Aorta (tissue), 5 donors: ENCODE measurements around the gene SMAD6. TPM values are rescaled to one million over a fixed set of nuclear protein-coding genes. Genes with fewer than 3 reads are reported as not detected.

ENCODE experiments used
- ATAC-seq: fragments of 200-7000 bp; cut with Tn5 transposase; one replicate; pipeline ENCODE4 v1.9.1; 2022; ENCODE audit warnings: moderate library complexity; ENCODE audit not compliant: low FRiP score
- DNase-seq, 2 donors: peaks; one replicate each; pipeline ENCODE4 v3.0.0-alpha.2; 2020
- H3K27ac ChIP-seq, 2 donors: one replicate each; pipeline ENCODE4 v1.5.1; 2013; ENCODE audit warnings: low read length in 2 of 2, mild to moderate bottlenecking in 2 of 2, moderate library complexity in 2 of 2, control low read depth in 1 of 2, inconsistent platforms in 1 of 2, low read depth in 1 of 2
- H3K27me3 ChIP-seq, 2 donors: one replicate each; pipeline ENCODE4 v1.6.1; 2013; ENCODE audit warnings: control low read depth in 1 of 2, low read length in 1 of 2, mild to moderate bottlenecking in 1 of 2, moderate library complexity in 1 of 2; ENCODE audit not compliant: insufficient read depth in 2 of 2, control insufficient read depth in 1 of 2
- H3K36me3 ChIP-seq, 2 donors: one replicate each; pipeline ENCODE4 v1.6.1; 2013; ENCODE audit warnings: control low read depth in 1 of 2, low read length in 1 of 2, mild to moderate bottlenecking in 1 of 2; ENCODE audit not compliant: insufficient read depth in 2 of 2, control insufficient read depth in 1 of 2
- H3K4me1 ChIP-seq, 2 donors: one replicate each; pipeline ENCODE4 v1.6.1; 2013; ENCODE audit warnings: low read length in 2 of 2, control low read depth in 1 of 2, mild to moderate bottlenecking in 1 of 2, moderate library complexity in 1 of 2; ENCODE audit not compliant: insufficient read depth in 2 of 2, control insufficient read depth in 1 of 2
- H3K4me3 ChIP-seq, 2 donors: one replicate each; pipeline ENCODE4 v1.5.1; 2013; ENCODE audit warnings: low read length in 2 of 2, control low read depth in 1 of 2, mild to moderate bottlenecking in 1 of 2
- H3K9me3 ChIP-seq: one replicate; pipeline ENCODE4 v1.6.1; 2013; ENCODE audit warnings: mild to moderate bottlenecking, low read length; ENCODE audit not compliant: control insufficient read depth
- WGBS, 2 donors: extraction: QIAGEN DNeasy Blood & Tissue Kit; methylation state at CpG; one replicate each; pipeline ENCODE4 v1.1.7; 2013; 5-methylcytosine and 5-hydroxymethylcytosine counted together
- intact Hi-C, 2 donors: fragments of 100-400 bp; cut with DNase I; formaldehyde crosslinking; loops; one replicate each; pipeline versions ENCODE4 v1.14.2 to v1.15.0; 2022
- polyA plus RNA-seq, 2 donors: library from polyadenylated mRNA; stranded (reverse); fragments of 200-250 nt; gene quantifications; one replicate each; pipeline ENCODE4 v1.2.3, GENCODE V29; 2013
- total RNA-seq, 2 donors: library from RNA; stranded (reverse); fragmentation: NEBNext Ultra II Directional; extraction: Animal tissue kit (Norgen Biotek cat#: 25700); gene quantifications; one replicate each; pipeline ENCODE4 v1.2.1, GENCODE V29; 2021
- donor health status: healthy with polysubstance abuse.
- donor health status: Bipolar disorder and iron deficiency.
- donor health status: DM: no; HTN: no; CAD: no.
- donor health status: DM: no; HTN: no; CAD: no.
- donor health status: DM: yes; HTN: yes; CAD: no.

SMAD6 gene
- total and polyA plus RNA-seq, 4 donors, result 7.1 to 92.0 (median 24.5) TPM

DNA sequence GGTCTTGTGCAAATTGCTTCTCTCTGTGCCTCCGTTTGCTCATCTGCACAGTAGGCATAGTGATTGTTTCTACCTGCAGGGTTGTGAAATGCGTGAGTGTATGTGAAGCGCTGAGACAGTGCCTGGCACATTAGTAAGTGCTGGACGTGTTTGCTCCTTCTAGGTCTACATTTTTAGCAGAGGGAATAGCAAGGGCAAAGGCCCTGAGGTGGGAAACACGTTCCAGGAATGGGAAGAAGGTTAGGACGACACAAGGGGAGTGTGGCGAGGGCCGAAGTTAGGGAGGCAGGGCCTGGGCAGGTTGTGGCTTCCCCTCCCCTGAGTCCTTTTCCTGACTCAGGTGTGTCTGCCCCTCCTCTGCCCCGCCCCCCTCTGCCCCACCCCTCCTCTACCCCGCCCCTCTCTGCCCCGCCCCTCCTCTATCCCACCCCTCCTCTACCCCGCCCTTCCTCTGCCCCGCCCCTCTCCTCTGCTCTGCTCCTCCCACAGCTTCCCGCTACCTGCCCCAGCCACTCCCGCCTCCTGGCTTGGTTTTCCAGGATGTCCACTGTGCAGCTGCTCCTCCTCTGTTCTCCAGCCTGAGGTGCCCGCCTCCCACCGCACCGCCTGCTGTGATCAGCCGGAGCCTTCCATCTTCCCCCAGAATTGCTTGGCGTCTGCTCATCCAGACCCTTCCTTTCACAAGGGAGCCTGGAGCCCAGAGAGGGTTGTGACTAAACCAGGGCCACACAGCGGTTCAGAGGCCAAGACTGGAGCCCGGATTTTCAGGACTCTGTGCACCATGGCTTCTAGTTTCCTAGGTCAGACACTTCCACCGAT, 31.1 kb upstream of the SMAD6 start:
- WGBS, 2 donors, result 66 to 72% methylated on average over 17 to 22 of the region's 23 CpGs
- Histone ChIP-seq H3K27ac (no peak overlapping the region), H3K36me3 (no peaks in the 10 kb centered on the region), H3K9me3 (no peaks in the 10 kb centered on the region), H3K4me1 (no peaks in the 10 kb centered on the region), H3K27me3 (no peaks in the 10 kb centered on the region), H3K4me3 (no peak overlapping the region)
- DNase-seq (no peak), ATAC-seq (no peak)
- intact Hi-C loops, result no loop called here

DNA sequence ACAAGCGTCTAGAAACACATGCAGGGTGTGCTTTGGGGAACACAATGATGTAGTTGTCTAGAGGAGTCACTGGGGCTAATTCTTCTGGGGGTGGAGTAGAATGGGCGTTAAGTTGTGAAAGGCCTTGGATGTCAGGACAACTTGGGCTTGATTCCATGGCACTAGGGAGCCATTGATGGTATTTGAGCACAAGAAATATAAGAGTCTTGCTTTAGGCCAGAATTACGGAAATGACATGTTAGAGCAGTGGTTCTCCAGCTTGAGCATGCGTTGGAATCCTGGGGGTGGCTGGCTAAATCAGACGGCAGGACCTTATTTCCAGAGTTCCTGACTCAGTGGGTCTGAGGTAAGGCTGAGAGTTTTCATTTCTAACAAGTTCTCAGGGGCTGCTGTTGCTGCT, 29.2 kb upstream of the SMAD6 start:
- 75 to 89% methylated on average over 5 of the region's 5 CpGs for WGBS, 2 donors
- Histone ChIP-seq H3K9me3 (no peaks in the 10 kb centered on the region), H3K4me1 (no peaks in the 10 kb centered on the region), H3K27me3 (no peaks in the 10 kb centered on the region), H3K27ac (no peak overlapping the region), H3K4me3 (no peak overlapping the region), H3K36me3 (no peaks in the 10 kb centered on the region)
- no peak for DNase-seq
- no peak for ATAC-seq
- intact Hi-C loops, result no loop called here

- intact Hi-C loops, result no loop called here
- no peak for ATAC-seq
- Histone ChIP-seq H3K36me3 (no peaks in the 10 kb centered on the region), H3K9me3 (no peaks in the 10 kb centered on the region), H3K27me3 (no peaks in the 10 kb centered on the region), H3K4me1 (no peaks in the 10 kb centered on the region), H3K4me3 (no peak overlapping the region), H3K27ac (no peak overlapping the region)
- peak in 1 of 2 donors; percentile 63 for DNase-seq
- WGBS, 2 donors, result 76 to 77% methylated on average over 27 of the region's 27 CpGs
Measured at GRCh38 chr15:66673410-66674322, 28.4 kb upstream of the SMAD6 start.

GRCh38 chr15:66674756-66675155, 27.3 kb upstream of the SMAD6 start:
- 77 to 87% methylated on average over 4 of the region's 4 CpGs for WGBS, 2 donors
- H3K4me1 ChIP-seq, result no peaks in the 10 kb centered on the region
- no peaks in the 10 kb centered on the region for H3K9me3 ChIP-seq
- no peak overlapping the region for H3K4me3 ChIP-seq
- H3K36me3 ChIP-seq, result no peaks in the 10 kb centered on the region
- no peak overlapping the region for H3K27ac ChIP-seq
- ATAC-seq (no peak), DNase-seq (no peak)
- intact Hi-C loops, result no loop called here
- no peaks in the 10 kb centered on the region for H3K27me3 ChIP-seq

DNA sequence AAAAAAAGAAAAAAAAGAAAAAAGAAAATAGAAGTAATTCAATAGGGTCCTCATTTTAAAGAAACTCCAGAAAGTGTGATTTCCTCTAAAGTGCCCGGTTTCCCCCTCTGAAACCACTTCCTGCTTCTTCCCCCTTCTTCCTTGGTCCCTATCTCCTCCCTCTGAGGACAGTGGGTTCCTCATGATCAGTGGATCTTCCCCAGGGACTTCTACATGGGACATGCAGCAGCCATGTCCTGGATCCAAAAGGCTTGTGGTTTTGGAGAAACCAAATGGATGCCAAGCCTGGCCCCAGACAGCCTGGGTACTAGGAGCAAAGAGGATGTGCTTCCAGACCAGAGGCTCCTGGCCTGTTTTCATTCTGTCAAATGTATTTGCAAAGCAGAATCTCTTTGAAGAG, 26.6 kb upstream of the SMAD6 start:
- no peaks in the 10 kb centered on the region for H3K9me3 ChIP-seq
- H3K4me1 ChIP-seq, result no peaks in the 10 kb centered on the region
- ATAC-seq (no peak), DNase-seq (no peak)
- H3K4me3 ChIP-seq, result no peak overlapping the region
- H3K36me3 ChIP-seq, result no peaks in the 10 kb centered on the region
- WGBS, 2 donors, result 89 to 92% methylated on average over 1 of the region's 1 CpG
- no peaks in the 10 kb centered on the region for H3K27me3 ChIP-seq
- intact Hi-C loops, result no loop called here
- H3K27ac ChIP-seq, result no peak overlapping the region

- no peak for ATAC-seq
Measured at GRCh38 chr15:66677336-66677735, 24.7 kb upstream of the SMAD6 start.

DNA sequence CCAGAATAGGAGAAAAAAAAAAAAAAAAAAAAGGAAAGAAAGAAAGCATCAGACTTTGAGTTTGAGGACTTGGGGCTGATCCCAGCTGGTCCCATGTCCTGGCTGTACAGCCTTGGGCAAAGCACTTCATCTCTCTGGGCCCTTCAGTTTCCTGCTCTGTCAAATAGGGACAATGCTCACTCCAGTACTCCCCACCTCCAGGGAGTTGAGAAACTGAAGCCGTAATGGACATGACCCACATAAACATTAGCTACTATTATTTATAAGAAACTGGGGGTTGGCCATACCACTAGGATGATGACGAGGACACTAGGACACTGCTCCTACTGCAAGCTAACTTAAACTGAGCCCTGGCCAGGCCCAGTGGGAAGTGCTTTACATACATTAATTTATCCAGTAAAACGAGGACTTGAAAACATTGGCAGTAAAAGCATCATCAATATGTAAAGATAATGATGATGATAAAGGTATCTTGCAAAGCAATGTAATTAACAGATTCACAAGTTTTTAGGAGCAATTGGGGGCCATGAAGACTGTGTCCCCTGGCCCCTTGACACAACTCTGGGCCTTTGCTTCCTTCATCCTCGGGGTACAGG, 22.9 kb upstream of the SMAD6 start:
- 90 to 91% methylated on average over 4 of the region's 4 CpGs for WGBS, 2 donors
- ATAC-seq (no peak), DNase-seq (no peak)
- Histone ChIP-seq H3K27me3 (no peaks in the 10 kb centered on the region), H3K27ac (no peak overlapping the region), H3K9me3 (peaks cover 2% of the 10 kb centered on the region), H3K4me1 (no peaks in the 10 kb centered on the region), H3K4me3 (no peak overlapping the region), H3K36me3 (no peaks in the 10 kb centered on the region)
- intact Hi-C loops, result no loop called here

More at GRCh38 chr15:66677336-66677735, 24.7 kb upstream of the SMAD6 start:
- 89 to 96% methylated on average over 1 of the region's 1 CpG for WGBS, 2 donors
- no peak overlapping the region for H3K4me3 ChIP-seq
- intact Hi-C loops, result no loop called here
- no peak overlapping the region for H3K27ac ChIP-seq
- no peak for DNase-seq
- H3K36me3 ChIP-seq, result no peaks in the 10 kb centered on the region
- H3K27me3 ChIP-seq, result no peaks in the 10 kb centered on the region
- no peaks in the 10 kb centered on the region for H3K4me1 ChIP-seq
- peaks cover 2% of the 10 kb centered on the region for H3K9me3 ChIP-seq

DNA sequence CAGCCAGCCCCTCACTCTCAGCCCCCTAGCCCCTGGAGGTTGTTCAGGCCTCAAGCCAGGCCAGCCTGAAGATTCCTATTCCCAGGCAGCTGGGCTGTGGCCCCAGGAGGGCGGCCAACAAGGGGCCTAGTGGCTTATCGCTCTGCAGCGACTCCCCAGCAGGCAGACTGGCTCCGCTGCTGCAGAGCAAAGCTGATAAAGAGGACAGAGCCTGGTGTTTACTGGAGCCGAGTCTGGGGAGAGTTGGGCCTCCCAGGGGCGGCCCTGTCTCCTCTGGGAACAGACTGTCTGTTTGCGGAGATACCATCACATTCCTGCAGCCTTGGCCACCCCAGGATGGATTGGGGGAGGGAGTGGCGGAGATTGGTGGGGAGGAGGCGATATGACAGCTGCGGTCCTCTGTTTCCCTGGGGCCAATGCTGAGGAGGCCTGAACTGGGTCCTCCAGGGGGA, 22.4 kb upstream of the SMAD6 start:
- H3K4me1 ChIP-seq, result no peaks in the 10 kb centered on the region
- no peak overlapping the region for H3K4me3 ChIP-seq
- no peak for DNase-seq
- no peaks in the 10 kb centered on the region for H3K36me3 ChIP-seq
- intact Hi-C loops, result no loop called here
- no peak overlapping the region for H3K27ac ChIP-seq
- ATAC-seq, result no peak
- WGBS, 2 donors, result 86 to 90% methylated on average over 10 of the region's 10 CpGs
- H3K9me3 ChIP-seq, result peaks cover 2% of the 10 kb centered on the region
- H3K27me3 ChIP-seq, result no peaks in the 10 kb centered on the region
